Measurements from ENCODE around the gene ZNF473. TPM values are rescaled to one million over a fixed set of nuclear protein-coding genes. Genes with fewer than 3 reads are reported as not detected.

Gene ZNF473
- total and polyA plus RNA-seq, 2 donors (not counting 1 experiment from before 2014, with no cell fraction given) = 5.5 to 9.8 TPM

- CTCF ChIA-PET = interaction anchor here (0.6 to 1.3 kb wide), 2 partner anchors 73 to 430 kb away, joined by 4 to 5 read pairs; no protein-coding TSS in a partner anchor
- no peaks in the 10 kb centered on the region for H3K27me3 Mint-ChIP-seq
- no peaks in the 10 kb centered on the region for H3K4me1 Mint-ChIP-seq
- no peak overlapping the region for H2AFZ ChIP-seq (ENCODE audit: insufficient read depth, low read depth, low read length, poor library complexity, severe bottlenecking)
- H3K4me3 ChIP-seq (ENCODE audit: control extremely low read depth in 1 of 5, extremely low read depth in 1 of 5, insufficient read depth in 1 of 5, low read depth in 2 of 5, low read length in 4 of 5) = no peak overlapping the region
- no peaks in the 10 kb centered on the region for H3K79me2 ChIP-seq (ENCODE audit: control insufficient read depth, insufficient read depth, low read length)
- no peak overlapping the region for H3K27ac ChIP-seq (ENCODE audit: low read length in 2 of 2)
- DNase-seq = peak; percentile 91
- H3K27ac Mint-ChIP-seq = peak overlapping the region; percentile 79
- H3K4me1 ChIP-seq (ENCODE audit: control insufficient read depth in 2 of 2, insufficient read depth in 2 of 2, low read length in 2 of 2) = no peaks in the 10 kb centered on the region
- intact Hi-C loops (cut with micrococcal nuclease) = no loop called here
- ATAC-seq (ENCODE audit: low read depth) = peak; percentile 85
- no peaks in the 10 kb centered on the region for H3K9me3 Mint-ChIP-seq (ENCODE audit: insufficient read depth)
- no peak overlapping the region for H3K4me3 Mint-ChIP-seq
- peaks cover 3 to 50% of the 10 kb centered on the region in 2 experiments for H3K36me3 ChIP-seq (replicated peaks in 1 of 2; ENCODE audit: control extremely low read depth in 1 of 2, control insufficient read depth in 1 of 2, extremely low read depth in 1 of 2, insufficient read depth in 2 of 2, low read length in 1 of 2)
- 9% methylated on average over 7 of the region's 9 CpGs for WGBS (ENCODE audit: insufficient coverage)
- peaks cover 19% of the 10 kb centered on the region for H4K20me1 ChIP-seq (ENCODE audit: control insufficient read depth, insufficient read depth, low read length, poor library complexity, severe bottlenecking)
- no peaks in the 10 kb centered on the region for H3K27me3 ChIP-seq (replicated peaks in 1 of 4; ENCODE audit: control extremely low read depth in 1 of 4, control insufficient read depth in 3 of 4, insufficient read depth in 4 of 4, low read length in 3 of 4)
- H3K9ac ChIP-seq (ENCODE audit: low read length) = no peak overlapping the region
- H3K9me3 ChIP-seq (ENCODE audit: control extremely low read depth in 1 of 3, control insufficient read depth in 2 of 3, insufficient read depth in 1 of 3, low read length in 2 of 3) = peaks cover 0 to 13% (median 0%) of the 10 kb centered on the region in 3 donors
- H3K4me2 ChIP-seq (replicated peaks; ENCODE audit: low read depth, low read length, poor library complexity, severe bottlenecking) = no peak overlapping the region
- POLR2A ChIA-PET = interaction anchor here (0.6 kb wide), 1 partner anchor 32 kb away, joined by 5 read pairs; no protein-coding TSS in a partner anchor
- TF ChIP-seq CTCF (IDR thresholded peaks at IDR 0.05) (no peak), EZH2 (IDR thresholded peaks at IDR 0.05; ENCODE audit: borderline replicate concordance, insufficient read depth, low read depth, low read length, poor library complexity, severe bottlenecking) (no peak)
Observed at GRCh38 chr19:49987159-49987698, 38.6 kb upstream of the ZNF473 start.

- intact Hi-C loops (cut with micrococcal nuclease) = no loop called here
- H3K36me3 ChIP-seq (replicated peaks in 1 of 2; ENCODE audit: control extremely low read depth in 1 of 2, control insufficient read depth in 1 of 2, extremely low read depth in 1 of 2, insufficient read depth in 2 of 2, low read length in 1 of 2) = peaks cover 5 to 58% of the 10 kb centered on the region in 2 experiments
- ChIA-PET POLR2A (interaction anchor here (0.6 kb wide), 1 partner anchor 32 kb away, joined by 5 read pairs; no protein-coding TSS in a partner anchor), CTCF (interaction anchor here (1.3 kb wide), 1 partner anchor 431 kb away, joined by 5 read pairs; no protein-coding TSS in a partner anchor)
- TF ChIP-seq EZH2 (IDR thresholded peaks at IDR 0.05; ENCODE audit: borderline replicate concordance, insufficient read depth, low read depth, low read length, poor library complexity, severe bottlenecking) = no peak
- TF ChIP-seq CTCF (IDR thresholded peaks at IDR 0.05) = no peak
- H4K20me1 ChIP-seq (ENCODE audit: control insufficient read depth, insufficient read depth, low read length, poor library complexity, severe bottlenecking) = peaks cover 19% of the 10 kb centered on the region
- 100% methylated on average over 5 of the region's 5 CpGs for WGBS (ENCODE audit: insufficient coverage)
- no peak overlapping the region for H3K4me3 Mint-ChIP-seq
- no peak overlapping the region for H2AFZ ChIP-seq (ENCODE audit: insufficient read depth, low read depth, low read length, poor library complexity, severe bottlenecking)
- H3K79me2 ChIP-seq (ENCODE audit: control insufficient read depth, insufficient read depth, low read length) = no peaks in the 10 kb centered on the region
- no peaks in the 10 kb centered on the region for H3K4me1 ChIP-seq (ENCODE audit: control insufficient read depth in 2 of 2, insufficient read depth in 2 of 2, low read length in 2 of 2)
- no peaks in the 10 kb centered on the region for H3K27me3 ChIP-seq (replicated peaks in 1 of 4; ENCODE audit: control extremely low read depth in 1 of 4, control insufficient read depth in 3 of 4, insufficient read depth in 4 of 4, low read length in 3 of 4)
- peaks cover 0 to 13% (median 0%) of the 10 kb centered on the region in 3 donors for H3K9me3 ChIP-seq (ENCODE audit: control extremely low read depth in 1 of 3, control insufficient read depth in 2 of 3, insufficient read depth in 1 of 3, low read length in 2 of 3)
- no peak overlapping the region for H3K9ac ChIP-seq (ENCODE audit: low read length)
- no peaks in the 10 kb centered on the region for H3K9me3 Mint-ChIP-seq (ENCODE audit: insufficient read depth)
- no peak overlapping the region for H3K27ac ChIP-seq (ENCODE audit: low read length in 2 of 2)
- no peak for DNase-seq
- H3K4me3 ChIP-seq (ENCODE audit: control extremely low read depth in 1 of 5, extremely low read depth in 1 of 5, insufficient read depth in 1 of 5, low read depth in 2 of 5, low read length in 4 of 5) = no peak overlapping the region
- H3K4me2 ChIP-seq (replicated peaks; ENCODE audit: low read depth, low read length, poor library complexity, severe bottlenecking) = no peak overlapping the region
- H3K27ac Mint-ChIP-seq = no peak overlapping the region
- no peaks in the 10 kb centered on the region for H3K4me1 Mint-ChIP-seq
- ATAC-seq (ENCODE audit: low read depth) = no peak
- no peaks in the 10 kb centered on the region for H3K27me3 Mint-ChIP-seq
Observed at GRCh38 chr19:49988007-49988406, 37.8 kb upstream of the ZNF473 start.

Data from B cell (primary cell).